Adipose tissue (tissue), 3 donors: ENCODE measurements around the gene HTT-AS. TPM values are rescaled to one million over a fixed set of nuclear protein-coding genes. Genes with fewer than 3 reads are reported as not detected.
A peak's percentile ranks its signal among the peaks of the same experiment; 100 is the strongest.

Experiments used
- H3K27ac ChIP-seq: one replicate; pipeline ENCODE4 v1.5.1; 2013; ENCODE audit warnings: low read depth, low read length
- WGBS, 3 donors: extraction: QIAGEN DNeasy Blood & Tissue Kit; methylation state at CpG; one replicate each; pipeline ENCODE4 v1.1.7; 2013; 5-methylcytosine and 5-hydroxymethylcytosine counted together
- polyA plus RNA-seq, 3 donors: library from polyadenylated mRNA; stranded (reverse); fragments of 200-250 nt; gene quantifications; one replicate each; pipeline ENCODE4 v1.2.3, GENCODE V29; 2013
- donor health status: healthy with polysubstance abuse.
- donor health status: Bipolar disorder and iron deficiency.
- donor health status: healthy.

HTT-AS gene
- not detected for polyA plus RNA-seq

GRCh38 chr4:3074078-3074845 lies at the start of gene HTT-AS, which contains the start of gene HTT:
Gene HTT-AS (minus strand): TSS chr4:3074538.
Gene HTT (plus strand): TSS chr4:3074681. CDS start chr4:3074826, 145 bp downstream.
- no peak within 1 kb of the TSS for H3K27ac ChIP-seq
- 0 to 2% (median 1%) methylated on average over 50 to 81 of the region's 81 CpGs for WGBS, 3 donors

- no peak overlapping the region for H3K27ac ChIP-seq
- 45 to 65% (median 55%) methylated on average over 3 of the region's 3 CpGs for WGBS, 3 donors
These were observed 48.9 kb upstream of the HTT-AS start for GRCh38 chr4:3123181-3123671.

- H3K27ac ChIP-seq, result no peak overlapping the region
- WGBS, 3 donors, result 46 to 71% (median 49%) methylated on average over 9 of the region's 9 CpGs
These were observed 47.8 kb upstream of the HTT-AS start for GRCh38 chr4:3122081-3122563.

- 95 to 100% (median 96%) methylated on average over 2 of the region's 2 CpGs for WGBS, 3 donors
- H3K27ac ChIP-seq, result no peak overlapping the region
These were observed 47.3 kb upstream of the HTT-AS start for GRCh38 chr4:3121596-3121995.

GRCh38 chr4:3121110-3121509 lies 46.8 kb upstream of the HTT-AS start:
- WGBS, 3 donors, result 86 to 98% (median 88%) methylated on average over 9 of the region's 9 CpGs
- H3K27ac ChIP-seq, result no peak overlapping the region

GRCh38 chr4:3119464-3119863 lies 45.1 kb upstream of the HTT-AS start:
- 62 to 93% (median 90%) methylated on average over 2 of the region's 2 CpGs for WGBS, 3 donors
- H3K27ac ChIP-seq, result no peak overlapping the region

GRCh38 chr4:3118312-3118711 lies 44.0 kb upstream of the HTT-AS start:
- 73 to 93% (median 87%) methylated on average over 8 of the region's 8 CpGs for WGBS, 3 donors
- no peak overlapping the region for H3K27ac ChIP-seq

- 63 to 77% (median 68%) methylated on average over 2 of the region's 2 CpGs for WGBS, 3 donors
- H3K27ac ChIP-seq, result no peak overlapping the region
These were observed 42.6 kb upstream of the HTT-AS start for GRCh38 chr4:3116955-3117354.

- 78 to 91% (median 84%) methylated on average over 15 of the region's 15 CpGs for whole genome bisulfite sequencing, 3 donors
- H3K27ac ChIP-seq, result no peak overlapping the region
These were observed 41.4 kb upstream of the HTT-AS start for GRCh38 chr4:3115637-3116270.

- 96 to 97% (median 97%) methylated on average over 6 of the region's 6 CpGs for WGBS, 3 donors
- no peak overlapping the region for H3K27ac ChIP-seq
These were observed 40.0 kb upstream of the HTT-AS start for GRCh38 chr4:3114377-3114776.

- H3K27ac ChIP-seq, result no peak overlapping the region
- 59 to 90% (median 88%) methylated on average over 5 of the region's 5 CpGs for WGBS, 3 donors
These were observed 38.5 kb upstream of the HTT-AS start for GRCh38 chr4:3112609-3113469.

GRCh38 chr4:3112201-3112600 lies 37.9 kb upstream of the HTT-AS start:
- WGBS, 3 donors, result 70 to 77% (median 70%) methylated on average over 4 of the region's 4 CpGs

GRCh38 chr4:3111461-3111860 lies 37.1 kb upstream of the HTT-AS start:
- no peak overlapping the region for H3K27ac ChIP-seq
- 63 to 75% (median 64%) methylated on average over 5 of the region's 5 CpGs for WGBS, 3 donors

More at GRCh38 chr4:3112201-3112600, 37.9 kb upstream of the HTT-AS start:
- H3K27ac ChIP-seq, result no peak overlapping the region

GRCh38 chr4:3108211-3108610 lies 33.9 kb upstream of the HTT-AS start:
- H3K27ac ChIP-seq, result peak overlapping the region; percentile 54
- 59 to 90% (median 71%) methylated on average over 3 of the region's 3 CpGs for WGBS, 3 donors

GRCh38 chr4:3107691-3108121 lies 33.4 kb upstream of the HTT-AS start:
- WGBS, 3 donors, result 51 to 75% (median 52%) methylated on average over 6 of the region's 6 CpGs
- peak overlapping the region; percentile 54 for H3K27ac ChIP-seq

- H3K27ac ChIP-seq, result no peak overlapping the region
- 70 to 86% (median 85%) methylated on average over 5 of the region's 5 CpGs for WGBS, 3 donors
These were observed 32.9 kb upstream of the HTT-AS start for GRCh38 chr4:3107271-3107670.

- WGBS, 3 donors, result 1 to 4% (median 4%) methylated on average over 7 of the region's 7 CpGs
- H3K27ac ChIP-seq, result no peak overlapping the region
These were observed 32.2 kb upstream of the HTT-AS start for GRCh38 chr4:3106339-3107186.

- no peak overlapping the region for H3K27ac ChIP-seq
- WGBS, 3 donors, result 76 to 88% (median 86%) methylated on average over 2 of the region's 2 CpGs
These were observed 24.0 kb upstream of the HTT-AS start for GRCh38 chr4:3098346-3098745.
